Measurements from ENCODE around the gene PRTN3.

- TF ChIP-seq MAX (IDR thresholded peaks at IDR 0.05; ENCODE audit: low read depth) (no peak), RAD21 (IDR thresholded peaks at IDR 0.05; ENCODE audit: low read length) (no peak), NRF1 (IDR thresholded peaks at IDR 0.05; ENCODE audit: low read depth, low read length) (no peak), CTCF (IDR thresholded peaks at IDR 0.05) (no peak), GABPA (IDR thresholded peaks at IDR 0.05; ENCODE audit: low read depth) (no peak), USF2 (IDR thresholded peaks at IDR 0.05; ENCODE audit: borderline replicate concordance, low read depth, low read length) (no peak), RFX5 (IDR thresholded peaks at IDR 0.05; ENCODE audit: low read length) (no peak), TCF12 (IDR thresholded peaks at IDR 0.05) (no peak), EZH2phosphoT487 (IDR thresholded peaks at IDR 0.05; ENCODE audit: borderline replicate concordance, low read depth) (no peak), SIN3A (IDR thresholded peaks at IDR 0.05; ENCODE audit: borderline replicate concordance, low read depth, low read length) (no peak), EP300 (IDR thresholded peaks at IDR 0.05; ENCODE audit: borderline replicate concordance in 1 of 2, low read depth in 1 of 2, low read length in 1 of 2) (no peak), JUND (IDR thresholded peaks at IDR 0.05) (no peak)
These were observed 36.0 kb downstream of the PRTN3 start for GRCh38 chr19:876780-877314.

Measured in SK-N-SH (cell line).